Measurements from ENCODE around the gene PEF1. TPM values are rescaled to one million over a fixed set of nuclear protein-coding genes. Genes with fewer than 3 reads are reported as not detected.

Gene PEF1
- total and polyA plus RNA-seq, 2 donors (not counting 3 experiments of a cell fraction or from before 2014, with no cell fraction given): 73.3 to 161 TPM

- Histone ChIP-seq H3K27me3 (ENCODE audit: control insufficient read depth in 2 of 2, insufficient read depth in 2 of 2, low read length in 2 of 2) (no peaks in the 10 kb centered on the region), H3K9ac (replicated peaks; ENCODE audit: extremely low read depth, insufficient read depth, low read length) (no peak overlapping the region), H4K20me1 (replicated peaks; ENCODE audit: control insufficient read depth, extremely low read depth, insufficient read depth, low read length) (no peaks in the 10 kb centered on the region), H3K4me3 (replicated peaks in 1 of 3; ENCODE audit: insufficient read depth in 1 of 3, low read depth in 1 of 3, low read length in 3 of 3) (no peak overlapping the region), H3K79me2 (ENCODE audit: control insufficient read depth, insufficient read depth, low read length) (no peaks in the 10 kb centered on the region), H2AFZ (ENCODE audit: low read depth, low read length) (no peak overlapping the region), H3K9me3 (replicated peaks; ENCODE audit: control insufficient read depth, insufficient read depth, low read length) (no peaks in the 10 kb centered on the region), H3K9me1 (replicated peaks; ENCODE audit: control insufficient read depth, extremely low read depth, insufficient read depth, low read length) (no peaks in the 10 kb centered on the region), H3K4me2 (ENCODE audit: insufficient read depth, low read length) (no peak overlapping the region), H3K36me3 (ENCODE audit: control insufficient read depth in 2 of 2, extremely low read depth in 1 of 2, insufficient read depth in 2 of 2, low read length in 2 of 2) (no peaks in the 10 kb centered on the region), H3K4me1 (ENCODE audit: control insufficient read depth, extremely low read depth, insufficient read depth, low read length) (peaks cover 2% of the 10 kb centered on the region), H3K27ac (ENCODE audit: insufficient read depth, low read depth, low read length) (no peak overlapping the region)
- TF ChIP-seq, protein P1, sequence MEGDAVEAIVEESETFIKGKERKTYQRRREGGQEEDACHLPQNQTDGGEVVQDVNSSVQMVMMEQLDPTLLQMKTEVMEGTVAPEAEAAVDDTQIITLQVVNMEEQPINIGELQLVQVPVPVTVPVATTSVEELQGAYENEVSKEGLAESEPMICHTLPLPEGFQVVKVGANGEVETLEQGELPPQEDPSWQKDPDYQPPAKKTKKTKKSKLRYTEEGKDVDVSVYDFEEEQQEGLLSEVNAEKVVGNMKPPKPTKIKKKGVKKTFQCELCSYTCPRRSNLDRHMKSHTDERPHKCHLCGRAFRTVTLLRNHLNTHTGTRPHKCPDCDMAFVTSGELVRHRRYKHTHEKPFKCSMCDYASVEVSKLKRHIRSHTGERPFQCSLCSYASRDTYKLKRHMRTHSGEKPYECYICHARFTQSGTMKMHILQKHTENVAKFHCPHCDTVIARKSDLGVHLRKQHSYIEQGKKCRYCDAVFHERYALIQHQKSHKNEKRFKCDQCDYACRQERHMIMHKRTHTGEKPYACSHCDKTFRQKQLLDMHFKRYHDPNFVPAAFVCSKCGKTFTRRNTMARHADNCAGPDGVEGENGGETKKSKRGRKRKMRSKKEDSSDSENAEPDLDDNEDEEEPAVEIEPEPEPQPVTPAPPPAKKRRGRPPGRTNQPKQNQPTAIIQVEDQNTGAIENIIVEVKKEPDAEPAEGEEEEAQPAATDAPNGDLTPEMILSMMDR (IDR thresholded peaks at IDR 0.05; ENCODE audit: extremely low read depth in 1 of 2, insufficient read depth in 1 of 2, low read depth in 1 of 2, low read length in 2 of 2): no peak
- TF ChIP-seq MYC (IDR thresholded peaks at IDR 0.05; ENCODE audit: low read depth, low read length): no peak
- no peak for TF ChIP-seq GATA2 (IDR thresholded peaks at IDR 0.05; ENCODE audit: insufficient read depth, insufficient read length, low read depth, low read length)
- TF ChIP-seq POLR2A (IDR thresholded peaks at IDR 0.05; ENCODE audit: low read depth, low read length): no peak
- no peak for TF ChIP-seq EZH2 (IDR thresholded peaks at IDR 0.05; ENCODE audit: borderline replicate concordance, low read depth, low read length, severe bottlenecking)
- TF ChIP-seq, protein P2, sequence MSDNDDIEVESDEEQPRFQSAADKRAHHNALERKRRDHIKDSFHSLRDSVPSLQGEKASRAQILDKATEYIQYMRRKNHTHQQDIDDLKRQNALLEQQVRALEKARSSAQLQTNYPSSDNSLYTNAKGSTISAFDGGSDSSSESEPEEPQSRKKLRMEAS (IDR thresholded peaks at IDR 0.05; ENCODE audit: insufficient read depth, insufficient read length): no peak
- TF ChIP-seq FOS (IDR thresholded peaks at IDR 0.05; ENCODE audit: borderline replicate concordance, insufficient read depth, low read length): no peak
- no peak for TF ChIP-seq JUN (IDR thresholded peaks at IDR 0.05; ENCODE audit: borderline replicate concordance, insufficient read depth, insufficient read length, low read depth)
- TF ChIP-seq POLR2AphosphoS5 (IDR thresholded peaks at IDR 0.05; ENCODE audit: insufficient read depth, low read depth, low read length): no peak
- no peak for FAIRE-seq
- intact Hi-C loops (cut with micrococcal nuclease) (loop anchor here (1.0 to 5.0 kb wide), 4 partner anchors 51 to 298 kb away; no protein-coding TSS in a partner anchor), dilution Hi-C loops (cut with MboI; ENCODE audit: extremely low pct_ligation_motif_present, low sequenced_read_pairs) (no loop called here)
- POLR2A ChIA-PET: interaction anchor here (0.6 to 1.2 kb wide), 3 partner anchors 81 to 187 kb away, joined by 3 to 4 read pairs (median 3); no protein-coding TSS in a partner anchor
- no TSS peak for BruUV-seq (replicated peaks)
- no peak for DNase-seq (ENCODE audit: low read depth, low spot score)
- CTCF ChIA-PET: interaction anchor here (0.7 to 11.5 kb wide), 22 partner anchors 11 to 299 kb away, joined by 3 to 180 read pairs (median 5); partner anchors contain the start of gene COL16A1
These were observed 19.9 kb upstream of the PEF1 start for GRCh38 chr1:31664528-31664927.
